ENCODE results near the gene MAP1LC3A. TPM values are rescaled to one million over a fixed set of nuclear protein-coding genes. Genes with fewer than 3 reads are reported as not detected.

The MAP1LC3A gene
- total RNA-seq, 1 experiment from 2014 or later = 25.9 TPM

GRCh38 chr20:34534391-34535165 lies 23.9 kb upstream of the MAP1LC3A start:
- no peak overlapping the region for H2BK120ac ChIP-seq (ENCODE audit: low read depth, low read length, poor library complexity, severe bottlenecking)
- H2BK12ac ChIP-seq (ENCODE audit: insufficient read length, low read depth, low read length) = no peak overlapping the region
- no peak overlapping the region for H3T11ph ChIP-seq (ENCODE audit: low read length)
- H3K9me3 Mint-ChIP-seq = no peaks in the 10 kb centered on the region
- no peaks in the 10 kb centered on the region for H3K4me1 Mint-ChIP-seq
- H4K20me1 ChIP-seq (ENCODE audit: control insufficient read depth, insufficient read depth, insufficient read length) = no peaks in the 10 kb centered on the region
- H3K79me1 ChIP-seq (ENCODE audit: insufficient read depth, low read depth, low read length, poor library complexity, severe bottlenecking) = no peaks in the 10 kb centered on the region
- H3K27me3 Mint-ChIP-seq (ENCODE audit: low read depth) = no peaks in the 10 kb centered on the region
- no peak overlapping the region for H4K5ac ChIP-seq (ENCODE audit: insufficient read length, low read depth, low read length)
- no peak overlapping the region for H3K9ac ChIP-seq (ENCODE audit: extremely low read depth, insufficient read length, low read length)
- peaks cover 31 to 78% (median 50%) of the 10 kb centered on the region in 3 experiments; a peak in 6 of 7 replicates for H3K36me3 Mint-ChIP-seq (ENCODE audit: insufficient read depth in 1 of 3, low read depth in 3 of 3)
- no peaks in the 10 kb centered on the region for H3K79me2 ChIP-seq (ENCODE audit: insufficient read depth, low read length)
- H3K27me3 ChIP-seq (ENCODE audit: insufficient read depth, low read length) = no peaks in the 10 kb centered on the region
- H2BK15ac ChIP-seq (ENCODE audit: low read depth, low read length) = no peak overlapping the region
- no peak overlapping the region for H2BK20ac ChIP-seq (ENCODE audit: low read depth, low read length, poor library complexity, severe bottlenecking)
- no peak overlapping the region for H4K8ac ChIP-seq (replicated peaks; ENCODE audit: insufficient read length, low read depth, low read length)
- no peak for DNase-seq
- no peak overlapping the region; a peak in 1 of 5 replicates for H3K4me3 Mint-ChIP-seq
- no peak overlapping the region for H3K56ac ChIP-seq (ENCODE audit: insufficient read length, low read depth, low read length)
- H3K9me3 ChIP-seq (ENCODE audit: control insufficient read depth, low read depth, low read length) = no peaks in the 10 kb centered on the region
- no peak overlapping the region for H3K23ac ChIP-seq (ENCODE audit: insufficient read length, low read depth, low read length)
- no peak overlapping the region for H3K27ac ChIP-seq (ENCODE audit: insufficient read length, low read depth, low read length)
- H2AK5ac ChIP-seq (ENCODE audit: insufficient read length, low read length) = no peak overlapping the region
- H3K4ac ChIP-seq (ENCODE audit: low read depth, low read length) = no peak overlapping the region
- H3K4me1 ChIP-seq (ENCODE audit: insufficient read depth, low read length) = no peaks in the 10 kb centered on the region
- TF ChIP-seq, protein P1, sequence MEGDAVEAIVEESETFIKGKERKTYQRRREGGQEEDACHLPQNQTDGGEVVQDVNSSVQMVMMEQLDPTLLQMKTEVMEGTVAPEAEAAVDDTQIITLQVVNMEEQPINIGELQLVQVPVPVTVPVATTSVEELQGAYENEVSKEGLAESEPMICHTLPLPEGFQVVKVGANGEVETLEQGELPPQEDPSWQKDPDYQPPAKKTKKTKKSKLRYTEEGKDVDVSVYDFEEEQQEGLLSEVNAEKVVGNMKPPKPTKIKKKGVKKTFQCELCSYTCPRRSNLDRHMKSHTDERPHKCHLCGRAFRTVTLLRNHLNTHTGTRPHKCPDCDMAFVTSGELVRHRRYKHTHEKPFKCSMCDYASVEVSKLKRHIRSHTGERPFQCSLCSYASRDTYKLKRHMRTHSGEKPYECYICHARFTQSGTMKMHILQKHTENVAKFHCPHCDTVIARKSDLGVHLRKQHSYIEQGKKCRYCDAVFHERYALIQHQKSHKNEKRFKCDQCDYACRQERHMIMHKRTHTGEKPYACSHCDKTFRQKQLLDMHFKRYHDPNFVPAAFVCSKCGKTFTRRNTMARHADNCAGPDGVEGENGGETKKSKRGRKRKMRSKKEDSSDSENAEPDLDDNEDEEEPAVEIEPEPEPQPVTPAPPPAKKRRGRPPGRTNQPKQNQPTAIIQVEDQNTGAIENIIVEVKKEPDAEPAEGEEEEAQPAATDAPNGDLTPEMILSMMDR (conservative IDR thresholded peaks at IDR 0.05) = no peak
- peak overlapping the region in 1 of 3 experiments; percentile 47; a peak in 3 of 7 replicates for H3K27ac Mint-ChIP-seq
- no CpG with 5 or more reads among the region's 15 CpGs for WGBS (ENCODE audit: extremely low coverage, insufficient read length, low lambda C conversion rate)
- H3K23me2 ChIP-seq (ENCODE audit: insufficient read length, low read depth, low read length, poor library complexity, severe bottlenecking) = no peaks in the 10 kb centered on the region
- H4K91ac ChIP-seq (ENCODE audit: insufficient read length, low read depth, low read length) = no peak overlapping the region
- no peak overlapping the region for H2BK5ac ChIP-seq (ENCODE audit: insufficient read length, low read length)
- no peak overlapping the region for H2AFZ ChIP-seq (ENCODE audit: low read length)
- no peak overlapping the region for H3K18ac ChIP-seq (ENCODE audit: insufficient read length, low read depth, low read length)
- H3K4me2 ChIP-seq (ENCODE audit: insufficient read depth, insufficient read length, low read length) = no peak overlapping the region
- no peak overlapping the region for H3K14ac ChIP-seq (ENCODE audit: insufficient read depth, low read length)
